Left renal pelvis (tissue), 4 donors: ENCODE data around the gene HS6ST1. TPM values are rescaled to one million over a fixed set of nuclear protein-coding genes. Genes with fewer than 3 reads are reported as not detected.

Experiments
- DNase-seq, 4 donors: peaks; one replicate each; pipeline ENCODE4 v3.0.0-alpha.2; 2013; ENCODE audit warnings: low read depth in 4 of 4, low spot score in 3 of 4
- polyA plus RNA-seq, 4 donors: library from polyadenylated mRNA; unstranded; fragments of 120-200 nt; gene quantifications; one replicate each; pipeline ENCODE4 v1.2.1, GENCODE V29; 2013; ENCODE audit not compliant: insufficient read length in 4 of 4

HS6ST1 gene
- polyA plus RNA-seq, 4 donors = 51.6 to 108 (median 77.2) TPM

DNA sequence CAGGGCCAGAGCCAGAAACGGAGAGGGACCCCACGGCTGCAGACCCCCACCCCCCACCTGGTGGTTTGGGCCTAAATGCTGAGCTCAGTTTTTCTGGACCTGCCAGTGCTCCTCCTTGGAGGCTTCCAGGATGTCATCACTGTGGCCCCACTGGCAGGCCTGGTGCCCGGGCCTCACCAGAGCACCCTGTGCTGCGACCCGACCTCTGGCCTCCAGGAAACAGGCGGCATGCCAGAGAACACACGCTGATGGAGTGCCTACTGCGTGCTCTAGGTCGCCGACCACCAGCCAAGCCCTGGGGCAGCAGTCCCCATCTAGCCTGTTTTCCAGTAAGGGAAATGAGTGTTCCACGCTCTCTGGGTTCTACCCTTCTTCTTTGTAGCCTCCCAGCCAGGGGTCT, 33.8 kb downstream of the HS6ST1 start:
- no peak for DNase-seq

GRCh38 chr2:128284037-128284441, 34.6 kb downstream of the HS6ST1 start:
- DNase-seq = no peak

DNA sequence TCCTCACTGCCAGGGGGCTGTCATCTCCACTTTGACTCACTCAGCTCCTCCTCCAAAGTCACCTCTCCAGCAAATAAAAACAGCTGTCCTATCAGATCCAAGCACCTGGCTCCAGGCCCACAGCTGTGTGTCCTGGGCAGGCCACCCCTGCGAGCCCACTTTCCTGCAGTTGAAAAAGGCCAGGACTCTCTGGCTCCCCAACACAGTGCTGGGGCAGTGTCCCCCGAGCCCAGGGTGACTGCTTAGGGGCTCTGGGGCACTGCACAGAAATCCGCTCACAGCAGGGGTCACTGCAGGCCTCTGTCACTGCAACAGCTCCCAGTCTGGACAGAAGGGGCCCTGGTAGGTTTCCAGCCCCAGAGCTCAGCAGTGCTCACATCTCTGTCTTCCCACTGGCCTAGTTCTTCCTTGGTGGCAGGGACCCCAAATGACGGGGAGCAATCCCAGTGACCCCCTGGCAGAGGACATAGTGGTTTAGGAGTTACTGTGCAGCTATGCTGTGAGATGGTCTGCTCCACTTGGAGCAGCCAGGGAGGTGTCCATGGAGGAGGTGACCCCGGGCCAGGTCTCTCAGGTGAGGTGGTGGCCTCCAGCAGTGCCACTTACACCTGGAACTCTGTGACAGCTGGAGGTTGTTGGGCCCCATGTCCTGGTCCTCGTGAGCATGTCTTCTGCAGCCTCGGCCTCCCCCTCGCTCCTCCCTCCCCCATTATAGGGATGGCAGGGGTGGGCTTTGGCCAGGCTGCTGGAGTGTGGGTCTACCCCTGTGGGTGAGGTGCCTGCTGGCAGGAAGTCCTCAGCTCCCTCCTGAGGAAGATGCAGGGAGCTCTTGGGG, 35.5 kb downstream of the HS6ST1 start:
- no peak for DNase-seq

DNA sequence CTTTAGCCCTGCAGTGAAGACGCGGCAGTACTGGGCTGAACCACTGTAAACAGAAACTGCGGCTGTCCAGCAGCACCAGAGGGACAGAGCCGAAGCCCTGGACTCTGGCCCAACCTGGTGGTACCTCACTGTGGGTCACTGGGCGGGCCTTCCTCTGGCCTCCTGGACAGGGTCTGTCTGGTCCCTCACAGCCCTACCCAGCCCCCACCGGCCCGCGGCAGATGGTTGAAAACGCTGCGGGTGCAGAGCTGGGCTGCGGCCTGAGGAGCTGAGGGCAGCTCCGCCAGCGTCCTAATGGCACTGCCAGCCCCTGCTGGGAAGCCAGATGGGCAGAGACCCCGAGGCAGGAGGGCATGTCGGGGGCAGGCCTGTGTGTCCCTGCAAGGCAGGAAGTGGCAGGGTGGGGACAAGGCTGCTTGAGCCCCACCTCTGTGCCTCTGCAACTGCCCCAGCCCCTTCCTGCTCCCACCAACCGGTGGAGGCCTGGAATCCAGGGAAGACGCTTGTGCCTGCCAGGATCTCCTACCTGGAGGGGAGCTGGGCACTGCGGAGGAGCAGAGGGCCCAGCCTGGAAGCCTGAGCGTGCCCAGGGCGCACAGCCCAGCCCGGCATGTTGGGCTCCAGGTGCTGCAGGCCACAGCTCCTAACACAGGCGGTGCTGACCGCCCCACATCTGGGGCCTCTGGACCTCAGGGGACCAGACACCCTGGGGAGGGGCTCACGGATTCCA, 36.3 kb downstream of the HS6ST1 start:
- no peak for DNase-seq

DNA sequence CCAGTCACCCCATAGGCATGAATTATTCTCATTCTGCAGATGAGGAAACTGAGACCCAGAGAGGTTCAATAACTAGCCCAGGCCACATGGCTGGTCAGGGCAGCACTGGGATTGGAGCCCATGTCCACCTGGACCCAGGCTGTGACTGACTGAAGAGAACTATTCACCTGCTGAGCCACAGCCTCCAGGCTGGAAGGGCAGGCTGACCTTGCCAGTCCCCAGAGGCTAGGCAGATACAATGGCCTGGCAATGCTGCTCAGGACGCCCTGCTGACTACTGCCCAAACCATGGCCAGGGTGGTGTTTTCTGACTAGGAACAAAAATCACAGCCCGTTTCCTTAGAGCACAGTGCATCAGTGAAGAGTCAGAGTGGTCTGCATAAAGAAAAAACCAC, 36.8 kb downstream of the HS6ST1 start:
- DNase-seq = no peak

DNA sequence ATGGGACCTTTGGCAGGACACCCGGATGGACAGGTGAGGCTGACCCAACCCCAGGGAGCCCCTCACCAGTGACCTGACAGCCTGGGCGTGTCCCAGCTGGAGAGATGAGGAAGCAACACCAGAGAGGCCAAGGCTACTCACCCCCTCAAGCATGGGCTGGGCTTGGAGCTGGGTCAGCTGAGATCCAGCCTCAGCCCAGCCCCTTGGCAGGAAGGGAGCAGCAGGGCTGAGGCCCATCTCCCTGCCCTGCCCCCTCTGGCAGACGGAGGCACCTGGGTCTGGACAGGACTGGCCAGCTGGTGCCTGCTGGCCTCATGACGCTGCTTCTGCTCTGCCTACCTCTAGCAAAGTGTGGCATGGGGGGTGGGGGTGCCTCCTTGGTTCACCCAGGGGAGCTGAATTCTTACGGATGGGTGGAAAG, 37.8 kb downstream of the HS6ST1 start:
- no peak for DNase-seq

- DNase-seq = no peak
Observed at GRCh38 chr2:128280158-128280871, 38.4 kb downstream of the HS6ST1 start.

DNA sequence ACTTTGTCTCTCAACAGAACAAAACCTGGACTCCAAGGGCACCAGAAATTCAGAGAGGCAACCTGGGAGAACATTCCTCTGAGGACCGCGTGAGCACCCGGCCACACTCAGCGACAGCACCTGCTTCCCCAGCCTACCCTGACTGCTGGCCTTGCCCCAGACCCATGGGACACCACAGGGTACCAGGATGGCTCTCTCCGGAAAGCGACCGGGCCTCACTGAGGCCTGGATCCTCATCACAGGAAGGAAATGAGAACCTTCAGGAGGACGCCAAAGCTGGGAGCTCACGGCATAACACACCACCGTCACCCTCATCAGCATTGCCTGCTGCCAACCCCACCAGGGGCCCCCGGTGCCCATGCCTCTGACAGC, 38.9 kb downstream of the HS6ST1 start:
- DNase-seq = no peak

DNA sequence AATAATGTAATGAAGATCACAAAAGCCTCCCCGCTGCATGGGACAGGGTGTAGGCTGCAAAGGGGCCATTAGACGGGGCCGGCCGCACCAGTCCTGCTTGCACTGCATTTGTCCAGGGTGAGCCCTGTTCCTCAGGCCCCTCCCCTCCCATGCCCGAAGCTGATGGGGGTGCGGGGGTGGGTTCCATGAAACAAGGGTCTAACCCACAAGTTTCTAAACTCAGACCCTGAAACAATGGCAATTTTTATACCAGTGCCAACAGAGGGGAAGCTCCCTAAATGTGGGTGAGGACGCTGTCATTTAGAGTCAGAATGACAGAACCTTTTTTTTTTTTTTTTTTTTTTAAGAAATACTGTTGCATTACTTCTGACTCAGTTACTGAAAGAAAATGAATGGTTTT, 39.7 kb downstream of the HS6ST1 start:
- DNase-seq = no peak

GRCh38 chr2:128277961-128278681, 40.5 kb downstream of the HS6ST1 start:
- no peak for DNase-seq

DNA sequence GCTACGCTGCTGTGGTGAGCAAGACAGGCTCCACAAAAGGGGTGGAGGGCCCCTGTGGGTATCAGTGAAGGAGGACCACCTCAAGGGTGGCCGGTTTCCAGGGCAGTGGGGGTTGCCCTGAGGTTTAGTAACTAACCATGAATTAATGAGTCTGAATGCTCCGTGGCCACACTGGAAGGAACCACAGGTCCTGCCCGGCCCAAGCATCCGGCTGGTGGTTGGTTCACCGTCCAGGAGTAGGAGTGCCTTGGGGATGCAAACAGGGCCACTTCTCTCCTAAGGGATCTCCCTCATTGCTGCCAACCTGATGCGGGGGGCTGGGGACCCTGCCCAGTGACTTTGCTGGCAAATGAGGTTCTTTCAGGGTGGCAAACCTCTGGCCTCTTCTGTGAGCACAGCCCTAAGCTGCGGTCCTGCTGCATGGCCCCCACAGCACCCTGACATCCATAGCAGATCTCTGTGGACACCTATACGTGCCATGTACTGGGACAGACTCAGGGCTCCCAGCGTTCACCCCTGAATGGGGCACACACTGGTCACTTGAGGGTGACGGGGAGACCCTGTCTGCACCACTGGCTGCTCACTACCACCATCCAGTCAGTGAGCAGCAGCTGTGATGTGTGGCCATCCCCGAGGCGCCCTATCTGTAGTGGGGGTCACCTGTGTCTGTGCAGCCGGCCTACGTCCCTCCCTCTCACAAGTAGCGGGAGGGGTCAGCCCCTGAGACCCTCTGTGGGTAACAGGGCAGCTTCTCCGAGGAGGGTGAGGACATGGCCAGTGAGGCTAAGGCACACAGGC, 41.6 kb downstream of the HS6ST1 start:
- DNase-seq = no peak

DNA sequence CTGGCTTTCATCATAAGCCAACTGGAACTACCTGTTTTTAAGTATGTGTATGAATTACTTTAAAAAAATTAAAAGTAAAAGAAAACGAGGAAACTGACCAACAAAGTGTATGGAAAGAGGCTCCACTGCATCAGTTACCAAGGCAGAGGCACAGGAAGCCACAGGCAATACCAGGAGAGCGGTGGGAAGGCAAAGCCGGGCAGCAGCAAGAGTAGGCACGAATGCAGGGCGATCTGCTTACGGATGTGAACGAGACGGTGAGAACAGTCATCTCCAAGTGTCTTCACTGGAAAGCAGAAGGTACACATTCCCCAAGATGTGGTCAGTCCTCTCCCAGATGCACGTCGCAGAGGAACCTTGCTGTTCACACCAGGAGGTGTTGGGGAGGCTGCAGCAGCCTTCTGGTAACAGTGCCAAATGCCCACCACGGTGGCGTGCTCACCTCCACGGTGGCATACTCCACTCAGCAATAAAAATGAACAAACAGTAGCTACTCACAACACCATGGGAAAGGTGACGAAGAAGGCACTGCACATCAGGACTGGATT, 43.1 kb downstream of the HS6ST1 start:
- no peak for DNase-seq

- no peak for DNase-seq
Observed at GRCh38 chr2:128274218-128274617, 44.5 kb downstream of the HS6ST1 start.

GRCh38 chr2:128273469-128274081, 45.1 kb downstream of the HS6ST1 start:
- no peak for DNase-seq

GRCh38 chr2:128272601-128273468, 45.8 kb downstream of the HS6ST1 start:
- no peak for DNase-seq

GRCh38 chr2:128271911-128272600, 46.6 kb downstream of the HS6ST1 start:
- no peak for DNase-seq

GRCh38 chr2:128271597-128271910, 47.1 kb downstream of the HS6ST1 start:
- DNase-seq = no peak
